BJ (cell line): ENCODE results near the gene LRP5. TPM values are rescaled to one million over a fixed set of nuclear protein-coding genes. Genes with fewer than 3 reads are reported as not detected.
A peak's percentile ranks its signal among the peaks of the same experiment; 100 is the strongest.
"Not testable (repeated sequence)": the region's sequence is repeated elsewhere in the genome, so short reads cannot be mapped to it uniquely, and the experiment has no call there.

Source experiments
- CTCF ChIA-PET: fragments of 350-600 bp; formaldehyde crosslinking; extraction: SDS; loops from one replicate; lab custom pipeline; 2021; ENCODE audit warnings: antibody characterized with exemption, inconsistent platforms; lab: Yijun Ruan, JAX
- POLR2A ChIA-PET: fragments of 300-600 bp; sonication (Branson Sonifier 250); formaldehyde crosslinking; extraction: SDS; loops from one replicate; lab custom pipeline; 2021; ENCODE audit warnings: antibody characterized with exemption; lab: Charles Lee
- DNase-seq: peaks from one replicate; pipeline ENCODE4 v3.0.0-alpha.2; 2011; ENCODE audit warnings: low read depth
- H3K27me3 ChIP-seq: 2 replicates; pipeline ENCODE4 v1.6.0; 2011; ENCODE audit warnings: low read length; ENCODE audit not compliant: control insufficient read depth, insufficient read depth
- H3K36me3 ChIP-seq: 2 replicates; pipeline ENCODE4 v1.5.1; 2011; ENCODE audit warnings: low read length; ENCODE audit not compliant: control insufficient read depth, insufficient read depth
- H3K4me3 ChIP-seq: 2 replicates; pipeline ENCODE4 v1.5.1; 2011; ENCODE audit warnings: low read depth, mild to moderate bottlenecking, control low read depth, low read length
- CTCF ChIP-seq: IDR thresholded peaks from 2 replicates; pipeline ENCODE4 v1.5.1; 2011; ENCODE audit warnings: low read depth, mild to moderate bottlenecking, control low read depth, inconsistent platforms, low read length, moderate library complexity; ENCODE audit not compliant: insufficient read depth
- polyA plus RNA-seq: library from polyadenylated mRNA; depleted of rRNA; stranded (reverse); fragments of >200 nt; gene quantifications from 2 replicates; pipeline ENCODE4 v1.2.3, GENCODE V29; 2011

LRP5 gene
- polyA plus RNA-seq, 1 experiment = 11.5 TPM

DNA sequence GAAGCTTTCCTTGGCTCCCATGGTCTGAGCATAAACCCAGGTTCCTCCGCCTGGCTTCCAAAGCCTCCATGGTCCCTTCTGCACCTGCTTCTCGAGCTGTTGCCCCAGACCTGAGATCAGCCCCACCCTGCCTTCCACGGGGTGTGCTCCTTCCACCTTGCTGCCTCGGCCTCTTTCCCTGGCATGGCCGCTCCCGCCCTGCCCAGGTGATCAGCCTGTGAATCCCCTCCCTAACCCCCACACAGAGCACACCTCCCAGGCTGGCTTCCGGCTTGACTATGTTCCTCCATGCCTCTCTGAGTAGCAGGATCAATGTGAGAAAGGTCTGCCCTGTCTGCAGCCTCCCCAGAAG, 145.5 kb downstream of the LRP5 start:
- H3K4me3 ChIP-seq = no peak overlapping the region
- TF ChIP-seq CTCF = no peak
- CTCF ChIA-PET = interaction anchor here (0.6 kb wide), 1 partner anchor 202 kb away, joined by 3 read pairs; no protein-coding TSS in a partner anchor
- no peak for DNase-seq
- H3K27me3 ChIP-seq = no peaks in the 10 kb centered on the region
- no peaks in the 10 kb centered on the region for H3K36me3 ChIP-seq
- POLR2A ChIA-PET = no interaction called here

GRCh38 chr11:68458340-68458739, 145.9 kb downstream of the LRP5 start:
- H3K36me3 ChIP-seq, DNase-seq, CTCF ChIA-PET, POLR2A ChIA-PET, H3K4me3 ChIP-seq, H3K27me3 ChIP-seq: not testable (repeated sequence)

DNA sequence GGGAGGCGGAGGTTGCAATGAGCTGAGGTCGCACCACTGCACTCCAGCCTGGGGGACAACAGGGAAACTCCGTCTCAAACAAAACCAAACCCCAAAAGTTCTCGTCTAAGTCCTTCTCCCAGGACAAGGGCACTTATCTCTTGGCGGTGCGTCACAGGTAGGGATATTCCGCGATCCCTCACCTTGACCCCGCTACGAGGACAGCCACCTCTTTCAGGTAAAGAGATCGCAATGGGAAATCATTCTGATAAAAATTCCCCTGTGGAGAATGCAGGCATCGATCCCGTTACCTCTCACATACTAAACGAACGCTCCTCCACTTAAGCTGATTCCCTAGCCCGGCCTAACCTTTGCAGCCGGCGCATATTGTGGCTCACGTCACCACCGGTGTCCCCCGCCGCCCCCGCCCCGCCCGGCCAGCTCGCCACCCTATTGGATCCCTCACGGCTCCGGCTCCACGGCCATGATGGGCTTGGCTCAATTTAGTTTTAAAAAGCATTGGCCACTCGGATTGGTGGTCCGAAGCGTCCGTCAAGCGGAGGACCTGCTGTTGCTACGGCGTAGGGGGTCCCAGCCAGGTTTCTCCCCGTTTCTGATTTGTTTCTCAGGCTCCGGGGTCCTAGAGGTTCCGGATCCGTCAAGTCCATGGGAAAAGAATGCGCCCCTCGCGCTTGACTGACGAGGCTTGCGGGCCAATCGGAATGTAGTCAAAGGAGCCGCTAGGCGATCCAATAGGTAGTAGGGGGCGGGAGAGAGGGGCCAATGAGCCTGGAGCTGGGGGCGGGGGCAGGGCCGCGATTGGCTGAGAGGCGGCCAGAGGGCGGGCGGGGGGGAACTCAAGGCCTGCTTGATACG, 147.7 kb downstream of the LRP5 start:
- ChIA-PET POLR2A (interaction anchor here (0.5 kb wide), 1 partner anchor 152 kb away, joined by 4 read pairs; no protein-coding TSS in a partner anchor), CTCF (interaction anchor here (0.7 kb wide), 1 partner anchor 18 kb away, joined by 3 read pairs; no protein-coding TSS in a partner anchor)
- peak overlapping the region; percentile 83 for H3K4me3 ChIP-seq
- no peaks in the 10 kb centered on the region for H3K36me3 ChIP-seq
- peak; percentile 98 for DNase-seq
- no peaks in the 10 kb centered on the region for H3K27me3 ChIP-seq
- no peak for TF ChIP-seq CTCF

DNA sequence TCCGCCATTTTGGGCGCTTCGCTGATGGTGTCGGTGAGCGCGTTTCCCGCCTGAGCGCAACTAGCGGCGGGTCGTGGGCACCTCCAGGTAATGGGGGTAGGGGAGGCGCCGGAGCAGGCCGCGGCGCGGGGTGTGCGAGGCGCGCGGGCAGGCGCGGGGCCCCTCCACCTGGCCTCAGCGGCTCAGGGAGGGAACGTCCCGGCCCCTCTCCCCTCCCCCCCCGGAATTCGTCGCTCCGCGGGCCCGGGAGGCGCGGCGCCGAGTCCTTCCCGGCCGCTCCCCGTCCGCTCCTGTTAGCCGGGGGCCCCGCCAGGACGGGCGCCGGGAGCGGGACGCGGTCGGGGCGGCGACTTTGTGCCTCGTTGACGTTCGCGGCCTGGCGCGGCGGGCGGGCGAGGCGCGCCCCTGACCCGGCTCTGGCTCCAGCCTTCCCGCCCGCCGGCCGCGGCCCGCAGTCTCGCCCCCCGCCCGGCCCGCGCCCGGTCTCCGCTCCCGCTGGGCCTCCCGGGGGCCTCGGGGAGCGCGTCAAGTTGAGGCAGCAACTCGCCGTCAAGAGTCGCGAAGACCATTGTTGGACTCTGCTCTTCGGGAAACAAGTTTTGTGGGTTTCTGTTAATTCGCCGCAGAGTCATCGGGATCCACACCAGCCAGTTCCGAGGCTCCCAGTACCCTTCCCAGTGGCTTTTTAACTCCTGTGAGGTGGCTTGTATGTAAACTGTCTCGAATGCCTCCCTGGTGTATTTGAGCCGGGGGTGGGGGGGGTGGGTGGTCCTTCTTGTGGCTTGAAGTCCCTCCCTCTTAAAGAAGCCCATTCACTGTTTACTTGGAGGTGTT, 148.6 kb downstream of the LRP5 start, which contains the start of gene PPP6R3:
PPP6R3 (plus strand) TSS at position 12 of the 834 bp plus-strand sequence. CDS start 76,913 bp downstream, outside the sequence.
- POLR2A ChIA-PET = interaction anchor here (0.5 kb wide), 1 partner anchor 20 kb away, joined by 3 read pairs; no protein-coding TSS in a partner anchor
- Histone ChIP-seq H3K27me3 (no peaks in the 10 kb centered on the region), H3K4me3 (peak within 1 kb of the TSS; percentile 83), H3K36me3 (no peaks in the 10 kb centered on the region)
- CTCF ChIA-PET = interaction anchor here (0.7 kb wide), 1 partner anchor 19 kb away, joined by 3 read pairs; no protein-coding TSS in a partner anchor
- no peak for TF ChIP-seq CTCF
- DNase-seq = no peak

DNA sequence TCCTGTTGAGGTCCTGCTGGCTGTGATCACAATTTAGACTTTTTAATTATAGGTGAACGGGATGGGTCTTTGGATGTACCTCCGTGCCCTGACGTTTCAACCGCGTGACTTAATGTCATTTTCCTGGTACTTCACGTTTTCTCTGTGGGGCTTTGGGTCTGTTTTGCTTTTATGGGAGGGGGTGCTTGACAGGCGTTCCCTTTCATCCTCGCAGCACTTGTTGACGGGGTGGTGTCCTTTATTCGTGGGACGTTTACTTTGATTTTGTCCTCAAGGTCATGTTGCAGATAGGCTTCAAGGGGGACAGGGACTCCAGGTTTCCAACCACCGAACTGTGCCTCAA, 149.2 kb downstream of the LRP5 start:
- ChIA-PET CTCF (no interaction called here), POLR2A (interaction anchor here (0.5 kb wide), 1 partner anchor 19 kb away, joined by 3 read pairs; no protein-coding TSS in a partner anchor)
- no peak for TF ChIP-seq CTCF
- Histone ChIP-seq H3K4me3 (peak overlapping the region; percentile 83), H3K36me3 (no peaks in the 10 kb centered on the region), H3K27me3 (no peaks in the 10 kb centered on the region)
- no peak for DNase-seq
